Ramos (cell line): ENCODE measurements around the gene SCN2B.
"Not testable (repeated sequence)": the region's sequence is repeated elsewhere in the genome, so short reads cannot be mapped to it uniquely, and the experiment has no call there.

ENCODE experiments used
- in situ Hi-C: fragments of 300-500 bp; cut with MboI; formaldehyde crosslinking; loops from one replicate; pipeline ENCODE4 v1.14.3; 2022; ENCODE audit warnings: low sequenced_read_pairs; ENCODE audit not compliant: unreplicated experiment

Gene SCN2B

GRCh38 chr11:118209033-118209432 lies 32.6 kb upstream of the SCN2B start:
- in situ Hi-C loops = no loop called here

GRCh38 chr11:118207079-118207478 lies 30.6 kb upstream of the SCN2B start:
- in situ Hi-C loops = no loop called here

GRCh38 chr11:118206391-118207031 lies 30.1 kb upstream of the SCN2B start:
- in situ Hi-C loops = no loop called here

GRCh38 chr11:118205606-118206378 lies 29.4 kb upstream of the SCN2B start:
- in situ Hi-C loops = no loop called here

- in situ Hi-C loops = no loop called here
Observed at GRCh38 chr11:118202599-118203422, 26.4 kb upstream of the SCN2B start.

GRCh38 chr11:118201966-118202365 lies 25.5 kb upstream of the SCN2B start:
- in situ Hi-C loops = no loop called here

GRCh38 chr11:118200901-118201680 lies 24.7 kb upstream of the SCN2B start:
- in situ Hi-C loops = no loop called here

GRCh38 chr11:118200497-118200896 lies 24.1 kb upstream of the SCN2B start:
- in situ Hi-C loops = no loop called here

- in situ Hi-C loops = loop anchor here (5.0 to 10.0 kb wide), 2 partner anchors 148 to 306 kb away; no protein-coding TSS in a partner anchor
Observed at GRCh38 chr11:118199135-118199534, 22.7 kb upstream of the SCN2B start.

GRCh38 chr11:118198370-118198769 lies 21.9 kb upstream of the SCN2B start:
- in situ Hi-C loops = loop anchor here (5.0 to 10.0 kb wide), 2 partner anchors 149 to 306 kb away; no protein-coding TSS in a partner anchor

- in situ Hi-C loops = loop anchor here (5.0 to 10.0 kb wide), 2 partner anchors 152 to 310 kb away; no protein-coding TSS in a partner anchor
Observed at GRCh38 chr11:118194835-118195627, 18.6 kb upstream of the SCN2B start.

GRCh38 chr11:118193910-118194566 lies 17.6 kb upstream of the SCN2B start:
- in situ Hi-C loops = loop anchor here (10.0 kb wide), 1 partner anchor 311 kb away; no protein-coding TSS in a partner anchor

- in situ Hi-C loops = loop anchor here (10.0 kb wide), 1 partner anchor 312 kb away; no protein-coding TSS in a partner anchor
Observed at GRCh38 chr11:118192817-118193216, 16.4 kb upstream of the SCN2B start.

GRCh38 chr11:118190942-118191506 lies 14.6 kb upstream of the SCN2B start:
- in situ Hi-C loops = loop anchor here (10.0 kb wide), 1 partner anchor 314 kb away; no protein-coding TSS in a partner anchor

GRCh38 chr11:118186346-118187107 lies 10.1 kb upstream of the SCN2B start:
- in situ Hi-C loops = no loop called here

GRCh38 chr11:118184784-118185579 lies 8.5 kb upstream of the SCN2B start:
- in situ Hi-C loops = no loop called here

- in situ Hi-C loops = not testable (repeated sequence)
Observed at GRCh38 chr11:118183691-118184090, 7.3 kb upstream of the SCN2B start.
